Suppressor macrophage treated with lipopolysaccharide for 4 hours (primary cell): ENCODE measurements around the gene NIM1K.
"Not testable (repeated sequence)": the region's sequence is repeated elsewhere in the genome, so short reads cannot be mapped to it uniquely, and the experiment has no call there.

Experiments
- DNase-seq: peaks from one replicate; pipeline ENCODE4 v3.0.0-alpha.2; 2020

NIM1K gene

DNA sequence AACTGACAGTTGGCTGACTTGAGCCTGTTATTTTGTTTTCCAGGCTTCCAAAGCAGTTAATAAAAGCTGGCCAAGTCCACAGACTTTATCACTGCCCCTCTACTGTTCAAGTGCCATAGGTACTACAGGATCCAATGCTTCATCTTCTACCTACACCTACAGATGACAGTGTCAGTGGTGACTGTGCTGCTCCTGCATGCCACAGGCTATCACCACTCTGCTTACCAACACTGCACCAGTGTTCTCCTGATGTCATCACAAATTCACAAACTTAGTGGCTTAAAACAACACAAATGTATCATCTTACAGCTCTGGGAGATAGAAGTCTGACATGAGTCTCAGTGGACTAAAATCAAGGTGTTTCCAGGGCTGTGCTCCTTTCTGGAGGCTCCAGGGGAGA is 94.6 kb downstream of the NIM1K start:
- DNase-seq, result no peak

DNA sequence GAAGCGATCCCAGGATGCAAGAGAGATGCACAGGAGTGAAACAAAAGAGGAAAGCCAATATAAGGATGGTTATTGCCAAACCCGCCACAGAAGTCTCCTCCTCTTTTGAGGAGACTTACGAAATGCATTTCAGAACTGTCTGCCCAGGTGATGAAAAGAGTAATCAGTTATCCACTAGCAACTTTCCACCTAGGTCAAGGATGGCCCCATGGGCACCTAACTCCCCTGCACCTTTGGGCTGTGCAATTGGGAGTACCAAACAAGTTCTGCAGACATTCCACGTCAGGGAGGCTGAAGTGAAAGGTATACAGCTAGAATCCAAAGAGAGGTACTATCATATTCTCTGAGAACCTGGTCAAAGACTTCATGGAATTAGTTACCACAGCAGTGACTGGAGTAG is 95.5 kb downstream of the NIM1K start:
- DNase-seq, result no peak

DNA sequence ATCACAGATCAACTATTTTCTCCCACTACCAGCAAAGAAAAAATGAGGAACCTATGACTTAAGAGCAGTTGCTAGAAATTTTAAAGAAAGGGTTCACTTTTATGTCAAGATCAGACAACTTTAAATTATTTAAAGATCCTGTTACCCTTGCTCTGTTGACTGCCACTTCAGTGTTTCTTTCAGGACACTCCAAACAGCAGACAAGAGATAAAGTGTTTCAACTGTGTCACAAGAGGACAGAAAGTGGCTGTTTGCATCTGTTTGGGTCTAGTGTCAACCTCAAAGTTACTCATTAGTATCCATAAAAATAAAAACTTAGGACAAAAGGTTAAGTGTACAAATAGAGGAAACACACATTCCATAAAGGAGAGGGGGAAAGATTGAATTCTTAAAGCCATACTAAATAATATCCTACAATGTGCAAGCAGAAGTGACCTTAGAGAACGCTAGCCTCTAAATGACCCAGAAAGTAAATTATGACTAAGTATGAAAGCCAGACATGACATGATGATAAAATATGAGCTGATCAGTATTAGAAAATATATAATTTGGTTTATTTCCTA is 96.3 kb downstream of the NIM1K start:
- DNase-seq, result no peak

DNA sequence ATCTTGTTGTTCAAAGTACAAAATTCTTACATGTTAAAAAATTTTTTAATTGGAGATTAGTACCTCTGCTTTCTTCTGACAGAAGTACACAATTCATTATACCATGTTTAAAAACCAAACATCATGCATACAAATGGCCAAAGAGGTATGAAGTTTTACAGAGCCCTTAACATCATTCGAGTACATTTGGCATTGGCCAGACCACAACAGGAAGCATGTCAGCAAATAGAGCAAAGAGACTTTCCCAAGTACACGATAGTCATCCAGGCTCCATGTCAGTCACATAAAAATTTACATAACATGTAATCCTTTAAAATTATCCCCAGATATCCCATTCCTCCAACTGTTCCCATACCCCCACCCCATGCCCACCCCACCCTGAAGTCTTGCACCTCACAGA is 98.7 kb downstream of the NIM1K start:
- no peak for DNase-seq

DNA sequence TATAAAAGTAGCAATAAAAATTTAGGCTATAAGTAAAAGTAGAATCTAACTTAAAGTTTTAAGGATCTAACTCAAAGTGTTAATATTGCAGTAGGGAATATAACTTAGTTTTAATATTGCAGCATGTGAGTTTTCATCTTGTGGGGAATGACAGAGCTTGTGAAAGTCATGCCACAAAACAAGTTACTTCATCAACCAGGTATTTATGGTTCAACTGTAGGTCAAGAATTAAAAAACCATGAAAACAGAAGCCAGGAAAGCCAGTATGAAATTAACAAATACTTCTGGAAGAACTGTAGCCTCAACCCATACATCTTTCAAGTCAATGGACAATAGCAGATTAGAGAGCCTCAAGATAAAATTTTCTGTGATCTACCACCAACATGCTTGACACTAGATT is 102.2 kb downstream of the NIM1K start:
- no peak for DNase-seq

DNA sequence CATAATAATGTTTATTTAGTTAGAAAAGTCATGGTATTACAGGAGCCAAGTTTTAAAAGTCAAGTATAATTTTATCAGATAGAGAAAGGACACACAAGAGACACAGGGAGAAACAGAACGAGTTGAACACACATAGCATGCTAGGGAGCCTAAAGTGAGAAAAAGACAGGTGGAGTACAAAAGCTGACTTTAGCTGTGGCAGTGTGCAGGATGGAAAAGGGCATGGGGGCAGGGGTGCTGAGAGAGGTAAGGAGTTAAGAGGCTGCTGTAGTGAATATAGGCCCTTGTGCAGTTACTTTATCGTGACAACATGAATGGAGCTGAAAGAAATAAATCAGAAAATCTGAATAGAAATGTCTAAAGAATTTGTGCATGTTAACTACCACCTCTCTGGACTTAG is 103.2 kb downstream of the NIM1K start:
- DNase-seq, result no peak

DNA sequence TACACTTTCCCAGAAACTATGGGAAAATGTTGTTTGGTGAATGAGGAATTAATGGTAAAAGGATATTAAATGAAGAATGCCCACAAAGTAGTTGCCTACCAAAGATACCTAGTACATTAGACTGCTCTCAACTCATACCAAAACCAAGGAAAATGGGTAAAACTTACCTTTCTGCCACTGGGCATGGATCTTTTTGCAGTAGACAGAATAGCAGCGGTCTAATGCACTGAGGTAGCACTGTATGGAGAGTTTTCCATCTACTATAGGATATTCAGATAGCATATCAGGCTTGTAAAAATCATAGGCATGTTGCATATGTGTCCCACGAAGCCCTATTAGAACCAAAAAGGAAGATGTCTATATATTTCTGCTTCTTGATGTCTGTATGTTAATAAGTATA is 104.8 kb downstream of the NIM1K start:
- DNase-seq, result no peak

DNA sequence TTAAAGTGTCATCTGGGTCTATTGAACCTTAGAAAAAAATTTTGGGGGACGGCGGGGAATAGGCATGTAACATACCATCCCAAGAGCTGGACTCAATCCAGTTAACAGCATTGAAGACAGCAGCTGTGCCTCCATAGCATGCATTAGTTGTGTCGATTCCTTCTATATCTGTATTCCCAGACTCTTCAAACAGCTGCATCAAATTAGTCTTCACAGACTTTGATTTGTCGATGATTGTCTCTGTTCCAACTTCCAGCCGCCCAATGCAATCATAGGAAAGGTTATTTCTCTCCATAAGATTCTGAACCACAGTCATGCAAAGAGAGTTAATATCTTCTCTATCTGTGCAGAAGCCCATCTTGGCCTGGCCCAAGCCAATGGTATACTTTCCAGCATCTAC is 106.4 kb downstream of the NIM1K start:
- DNase-seq, result no peak

DNA sequence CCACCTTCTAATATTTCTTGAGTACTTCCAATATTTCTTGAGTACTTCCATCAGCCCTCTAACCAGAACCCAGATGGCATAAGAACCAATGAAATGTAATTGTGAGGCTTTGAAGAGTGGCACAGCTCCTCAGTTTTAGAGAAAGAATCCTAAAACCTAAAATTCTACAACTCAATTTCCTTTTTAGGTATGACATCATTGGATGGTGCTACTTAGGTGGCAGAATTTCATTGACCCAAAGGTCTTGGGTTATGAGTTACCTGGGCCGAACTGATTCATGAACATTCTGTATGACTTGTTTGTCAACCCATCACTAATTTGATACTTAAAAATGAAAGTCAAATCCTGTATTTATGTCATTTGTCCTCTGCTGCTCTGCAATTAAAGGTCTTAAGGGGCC is 108.1 kb downstream of the NIM1K start:
- DNase-seq, result no peak

DNA sequence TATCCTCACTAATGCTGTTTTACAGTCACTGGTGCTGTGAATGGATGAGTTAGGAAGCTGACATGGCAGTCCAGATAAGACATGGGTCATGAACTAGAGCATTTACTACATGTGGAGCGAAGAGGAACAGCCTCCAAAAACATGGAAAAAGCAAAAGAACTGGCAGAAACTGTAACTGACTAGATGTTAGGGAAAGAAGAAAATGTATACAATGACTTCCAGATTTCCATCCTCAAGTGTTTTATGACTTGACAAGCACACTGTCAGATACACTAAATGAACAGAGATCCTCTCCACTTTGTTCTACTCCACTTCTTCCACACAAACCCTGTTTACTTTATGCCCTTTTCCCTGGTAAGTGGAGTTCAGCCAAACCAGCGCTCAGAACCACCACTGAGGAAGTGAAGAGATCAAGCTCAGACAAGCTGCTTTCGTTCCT is 109.6 kb downstream of the NIM1K start:
- peak; percentile 45 for DNase-seq

DNA sequence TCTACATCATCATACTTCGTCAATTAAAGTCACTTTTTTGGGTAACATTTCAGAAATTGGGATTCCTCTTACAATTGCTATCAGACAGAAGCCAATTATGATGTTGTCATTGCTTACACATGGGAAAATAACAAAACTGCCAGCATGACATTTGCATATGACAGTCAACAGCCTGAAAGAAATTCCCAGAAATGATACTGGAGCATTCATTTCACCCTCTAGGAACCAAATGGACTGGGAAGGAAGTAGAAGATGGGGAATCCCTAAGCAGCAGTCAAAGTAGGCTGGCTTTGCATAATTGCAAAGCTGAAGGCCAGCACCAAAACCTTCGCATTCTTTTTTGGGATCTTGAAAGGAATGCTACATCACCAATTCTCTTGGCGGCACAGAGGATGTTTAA is 110.5 kb downstream of the NIM1K start:
- peak; percentile 92 for DNase-seq

DNA sequence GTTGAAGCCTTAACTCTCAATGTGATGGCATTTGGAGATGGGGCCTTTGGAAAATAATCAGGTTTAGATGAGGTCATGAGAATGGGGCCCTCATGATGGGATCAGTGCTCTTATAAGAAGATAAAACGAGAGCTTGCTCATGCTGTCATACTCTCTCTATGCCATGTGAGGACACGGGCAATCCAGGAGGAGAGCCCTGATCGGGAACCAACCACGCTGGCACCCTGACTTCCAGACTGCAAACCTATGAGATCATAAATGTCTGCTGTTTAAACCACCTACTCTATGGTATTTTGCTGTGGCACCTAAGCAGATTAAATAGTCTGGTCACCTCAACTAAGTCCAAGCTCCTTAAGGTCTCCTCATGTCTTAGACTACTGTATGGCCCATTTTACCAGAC is 111.2 kb downstream of the NIM1K start:
- DNase-seq, result peak; percentile 32

DNA sequence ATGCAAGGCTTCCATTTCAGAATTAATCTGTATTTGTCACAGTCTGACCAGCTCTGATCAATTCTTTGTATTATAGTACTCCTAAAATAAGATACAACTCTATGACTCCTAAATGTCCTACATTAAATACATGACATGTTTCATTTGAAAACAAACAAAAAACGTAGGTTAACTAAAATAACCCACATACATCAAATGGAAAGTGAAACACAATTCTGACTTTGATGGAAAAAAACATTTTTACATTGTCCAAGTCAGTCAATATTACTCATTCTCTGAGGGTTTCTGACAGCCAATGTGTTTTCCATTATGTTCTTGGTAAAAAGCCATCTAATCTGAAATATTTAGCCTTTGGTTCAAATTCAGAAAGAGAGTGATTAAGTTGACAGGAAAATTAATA is 112.5 kb downstream of the NIM1K start:
- peak; percentile 82 for DNase-seq

DNA sequence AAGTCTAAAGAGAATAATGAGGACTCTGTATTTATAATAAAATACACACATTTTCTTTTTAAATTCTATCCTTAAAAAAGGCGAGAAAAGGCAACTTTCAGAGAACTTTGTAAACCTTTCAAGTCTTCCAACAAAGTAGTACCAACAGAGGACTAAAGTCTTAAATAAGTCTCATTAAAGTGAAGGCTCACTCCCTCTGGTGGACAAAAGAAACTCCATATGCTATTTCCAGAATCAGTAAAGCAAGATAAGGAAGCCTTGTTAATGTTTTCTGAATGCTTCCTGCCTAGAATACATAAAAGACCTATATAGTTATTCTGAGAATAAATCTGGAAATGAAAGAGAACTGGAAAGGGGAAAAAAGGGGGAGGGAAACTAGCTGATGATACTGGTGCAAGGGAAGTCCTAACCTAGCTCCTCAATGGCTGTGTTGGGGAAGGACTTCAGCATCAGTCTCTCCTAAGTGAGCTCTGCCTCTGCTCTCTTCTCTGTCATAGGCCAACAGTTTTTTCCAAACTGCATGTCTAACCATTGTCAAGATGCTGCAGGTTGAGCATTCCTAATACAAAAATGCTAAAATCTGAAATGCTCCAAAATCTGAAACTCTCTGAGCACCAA is 114.0 kb downstream of the NIM1K start:
- DNase-seq, result peak; percentile 74

DNA sequence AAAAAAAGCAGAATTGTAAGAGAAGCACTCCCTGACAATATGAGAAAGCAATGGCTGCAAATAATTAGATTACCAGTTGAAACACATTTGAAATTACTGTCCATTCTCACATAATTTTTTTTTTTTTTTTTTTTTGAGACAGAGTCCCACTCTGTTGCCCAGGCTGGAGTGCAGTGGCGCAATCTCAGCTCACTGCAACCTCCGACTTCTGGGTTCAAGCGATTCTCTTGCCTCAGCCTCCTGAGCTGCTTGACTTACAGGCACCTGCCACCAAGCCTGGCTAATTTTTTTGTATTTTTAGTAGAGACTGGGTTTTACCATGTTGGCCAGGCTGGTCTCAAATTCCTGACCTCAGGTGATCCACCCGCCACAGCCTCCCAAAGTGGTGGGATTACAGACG is 114.9 kb downstream of the NIM1K start:
- not testable (repeated sequence) for DNase-seq

DNA sequence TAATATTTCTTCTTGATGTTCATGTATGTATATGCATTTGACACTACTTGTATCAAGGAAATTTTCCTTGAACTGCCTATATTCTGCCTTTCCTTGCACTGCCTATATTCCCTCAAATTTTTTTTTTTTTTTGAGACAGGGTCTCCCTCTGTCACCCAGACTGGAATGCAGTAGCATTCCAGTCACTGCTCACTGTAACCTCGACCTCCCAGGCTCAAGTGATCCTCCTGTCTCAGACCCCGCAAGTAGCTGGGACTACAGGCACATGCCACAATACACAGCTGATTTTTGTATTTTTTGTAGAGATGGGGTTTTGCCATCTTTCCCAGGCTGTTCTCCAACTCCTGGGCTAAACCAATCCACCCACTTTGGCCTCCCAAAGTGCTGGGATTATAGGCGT is 117.1 kb downstream of the NIM1K start:
- no peak for DNase-seq

DNA sequence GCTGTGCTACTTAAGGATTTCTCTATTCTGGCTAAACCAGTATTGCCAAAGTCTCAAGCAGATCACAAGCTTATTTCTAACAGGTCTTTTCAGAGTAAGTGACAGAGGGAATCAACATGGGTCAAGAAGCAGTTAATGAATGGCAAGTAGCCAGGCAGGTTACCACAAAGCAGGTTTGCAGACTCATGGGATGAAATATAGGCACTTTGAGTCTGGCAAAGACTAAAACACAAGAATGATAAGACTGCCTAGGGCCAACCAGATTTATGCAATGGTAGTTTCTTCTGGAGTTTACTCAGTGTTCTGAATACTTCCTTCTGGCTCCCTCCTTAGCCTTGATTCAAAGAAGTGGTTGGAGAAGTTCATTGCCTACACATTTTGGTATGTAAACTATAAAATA is 117.6 kb downstream of the NIM1K start:
- no peak for DNase-seq

DNA sequence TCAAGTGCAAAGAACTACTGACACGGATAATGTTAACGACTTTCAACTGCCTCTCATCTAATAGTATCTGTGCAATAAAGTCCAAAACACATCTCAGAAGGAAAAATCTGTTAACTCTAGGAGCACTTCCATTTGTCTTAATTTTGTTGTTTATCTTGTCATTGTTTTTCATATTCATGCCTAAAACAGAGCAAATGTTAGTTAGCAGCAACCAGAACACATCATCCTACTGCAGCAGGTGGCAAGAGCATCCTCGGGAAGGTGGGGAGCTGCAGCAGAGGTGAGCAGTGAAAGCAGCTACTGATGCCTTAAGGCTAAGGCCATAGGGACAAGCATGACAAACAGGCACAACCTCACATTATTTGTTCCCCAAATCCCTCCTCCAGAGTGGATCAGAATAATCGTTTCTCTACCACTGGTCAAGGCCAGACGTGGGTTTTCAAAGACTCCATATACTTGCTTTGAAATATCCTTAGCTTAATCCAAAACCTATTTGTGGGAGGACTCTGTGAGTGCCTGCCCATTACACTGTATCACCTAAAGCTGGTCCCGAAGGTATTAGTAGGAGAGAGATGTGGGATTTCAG is 120.1 kb downstream of the NIM1K start:
- DNase-seq, result no peak

DNA sequence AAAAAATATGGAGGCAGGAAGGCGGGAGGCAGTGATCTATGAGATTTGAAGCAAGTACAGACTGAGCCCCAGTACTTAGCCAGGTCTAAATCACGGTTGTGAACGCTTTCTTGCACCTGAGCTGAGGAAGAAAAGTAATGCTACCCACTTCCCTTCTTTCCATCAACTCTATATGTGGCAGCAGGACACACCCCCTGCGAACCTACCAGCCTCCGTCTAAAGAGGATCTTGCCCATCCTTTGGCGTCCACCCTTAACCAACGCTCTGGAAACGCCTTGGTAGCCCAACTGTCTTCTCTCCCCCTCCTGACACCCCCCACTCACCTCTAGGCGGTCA is 120.6 kb downstream of the NIM1K start:
- DNase-seq, result peak; percentile 38

DNA sequence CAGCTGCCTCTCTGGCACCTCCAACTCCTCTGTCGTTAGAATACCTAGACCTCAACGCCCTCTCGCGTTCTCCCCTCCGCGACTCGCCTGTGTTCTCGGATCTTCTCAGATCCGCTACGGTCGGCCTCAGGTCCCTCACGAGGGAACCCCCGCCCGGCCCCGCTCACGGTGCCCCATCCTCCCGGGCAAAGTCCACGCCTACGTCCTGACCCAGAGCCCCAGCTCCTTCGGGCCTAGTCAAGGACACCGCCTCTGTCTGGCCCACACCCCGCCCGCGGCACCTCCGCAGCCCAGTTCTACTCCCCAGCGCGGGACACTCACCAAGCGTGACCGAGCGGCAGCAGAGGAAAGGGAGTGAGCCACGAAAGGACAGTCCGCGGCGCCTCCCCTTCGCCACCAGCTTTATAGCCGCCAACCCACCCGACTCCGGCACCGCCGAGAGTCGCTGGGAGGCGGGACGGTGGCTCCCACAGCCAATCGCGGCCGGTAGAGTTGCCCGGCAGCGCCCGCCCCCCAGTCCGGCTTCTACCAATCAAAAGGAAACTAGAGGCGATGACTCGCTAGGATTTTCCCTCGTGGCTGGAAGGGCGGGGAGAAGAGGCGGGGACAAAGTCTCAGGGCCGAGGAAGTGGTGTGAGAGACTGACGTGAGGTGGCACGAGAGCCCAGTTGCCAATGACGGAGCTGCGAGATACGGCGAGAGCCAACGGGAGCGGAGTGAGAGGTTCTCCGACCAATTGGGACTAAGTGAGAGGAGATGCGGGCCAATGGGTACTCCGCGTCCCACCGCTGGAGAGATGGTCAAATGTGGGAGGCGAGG is 121.2 kb downstream of the NIM1K start, which contains the start of gene HMGCS1:
HMGCS1 (minus strand) TSS at position 378 of the 819 bp plus-strand sequence. CDS start 14,447 bp downstream, outside the sequence.
- peak; percentile 99 for DNase-seq

DNA sequence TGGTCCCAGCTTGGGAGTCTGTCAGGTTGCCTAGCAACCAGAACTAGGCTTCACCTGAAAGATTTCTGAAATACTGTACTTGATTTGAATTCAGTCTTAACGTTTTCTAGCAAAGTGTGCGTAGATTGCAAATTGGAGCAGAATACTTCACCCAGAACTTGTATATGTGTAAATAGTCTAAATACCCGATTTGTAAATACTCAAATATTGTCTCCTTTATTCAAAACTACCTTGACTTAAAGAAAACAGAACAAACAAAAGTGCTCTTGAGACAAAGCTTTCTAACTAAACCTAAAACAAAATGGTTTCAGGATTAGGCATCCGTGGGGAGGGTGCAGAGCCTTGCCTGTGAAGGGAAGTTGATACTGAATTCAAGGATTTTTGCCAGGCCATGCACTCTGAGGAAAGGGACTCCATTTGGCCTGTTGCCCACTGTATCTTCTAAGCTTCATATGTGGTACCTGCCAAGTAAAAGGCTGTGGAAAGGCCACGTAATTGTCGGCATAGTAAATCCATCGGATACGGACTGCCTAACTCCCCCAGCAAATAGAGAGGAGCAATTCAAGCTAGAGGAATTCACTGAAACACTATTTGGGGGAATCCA is 121.9 kb downstream of the NIM1K start:
- DNase-seq, result no peak

DNA sequence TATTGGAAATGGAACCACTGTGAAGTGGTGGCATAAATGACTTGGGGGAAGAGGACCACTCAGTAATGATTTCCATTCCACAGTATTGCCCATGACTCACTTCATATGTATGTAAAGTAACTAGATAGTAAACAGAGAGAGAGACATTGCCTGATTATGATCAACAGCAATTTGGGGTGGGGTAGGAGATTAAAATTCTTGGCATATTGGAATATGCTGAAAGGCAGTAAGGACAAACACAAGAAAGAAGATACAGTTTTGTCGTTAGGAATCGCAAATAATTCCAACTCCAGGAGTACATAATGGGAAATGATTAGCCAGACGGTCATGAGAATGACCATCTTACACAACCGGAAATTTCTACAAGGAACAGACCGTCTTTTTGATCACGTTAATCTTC is 122.7 kb downstream of the NIM1K start:
- DNase-seq, result no peak

DNA sequence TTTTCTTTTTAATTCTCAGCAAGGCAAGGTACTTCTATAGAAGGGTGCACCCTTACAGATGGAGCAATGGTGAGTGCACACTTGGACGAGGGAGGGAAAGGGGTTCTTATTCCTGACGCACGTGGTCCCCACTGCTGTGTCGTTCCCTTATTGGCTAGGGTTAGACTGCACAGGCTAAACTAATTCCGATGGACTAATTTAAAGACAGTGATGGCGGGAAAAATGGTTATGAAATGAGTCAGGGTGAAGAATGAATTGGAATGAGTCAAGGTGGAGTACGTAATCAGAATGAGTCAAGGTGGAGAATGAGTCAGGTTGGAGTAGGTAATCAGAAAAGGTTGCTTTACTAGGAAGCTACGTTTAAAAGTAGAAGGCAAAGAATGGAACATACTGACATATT is 123.2 kb downstream of the NIM1K start:
- DNase-seq, result no peak

DNA sequence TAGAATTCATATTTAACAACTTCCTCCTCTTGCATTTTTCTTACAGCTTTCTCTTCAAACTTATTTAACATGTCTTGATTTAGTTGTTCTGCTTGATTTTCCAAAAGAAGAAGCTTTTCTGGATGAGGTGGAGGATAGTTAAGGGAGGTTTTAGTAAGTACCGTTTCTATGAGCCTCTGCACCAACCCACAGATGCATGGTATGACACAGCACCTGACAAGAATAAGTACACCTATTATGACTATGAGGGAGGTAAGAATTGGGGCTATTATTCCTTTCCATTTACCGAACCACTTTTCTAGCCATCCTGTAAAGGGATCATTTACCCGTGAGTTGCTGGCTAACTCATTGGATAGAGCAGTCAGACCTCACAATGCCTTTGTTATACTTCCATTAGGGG is 123.7 kb downstream of the NIM1K start:
- DNase-seq, result no peak
